ENCODE results near the gene PHKB.
A peak's percentile ranks its signal among the peaks of the same experiment; 100 is the strongest.
"Not testable (repeated sequence)": the region's sequence is repeated elsewhere in the genome, so short reads cannot be mapped to it uniquely, and the experiment has no call there.

PHKB gene

DNA sequence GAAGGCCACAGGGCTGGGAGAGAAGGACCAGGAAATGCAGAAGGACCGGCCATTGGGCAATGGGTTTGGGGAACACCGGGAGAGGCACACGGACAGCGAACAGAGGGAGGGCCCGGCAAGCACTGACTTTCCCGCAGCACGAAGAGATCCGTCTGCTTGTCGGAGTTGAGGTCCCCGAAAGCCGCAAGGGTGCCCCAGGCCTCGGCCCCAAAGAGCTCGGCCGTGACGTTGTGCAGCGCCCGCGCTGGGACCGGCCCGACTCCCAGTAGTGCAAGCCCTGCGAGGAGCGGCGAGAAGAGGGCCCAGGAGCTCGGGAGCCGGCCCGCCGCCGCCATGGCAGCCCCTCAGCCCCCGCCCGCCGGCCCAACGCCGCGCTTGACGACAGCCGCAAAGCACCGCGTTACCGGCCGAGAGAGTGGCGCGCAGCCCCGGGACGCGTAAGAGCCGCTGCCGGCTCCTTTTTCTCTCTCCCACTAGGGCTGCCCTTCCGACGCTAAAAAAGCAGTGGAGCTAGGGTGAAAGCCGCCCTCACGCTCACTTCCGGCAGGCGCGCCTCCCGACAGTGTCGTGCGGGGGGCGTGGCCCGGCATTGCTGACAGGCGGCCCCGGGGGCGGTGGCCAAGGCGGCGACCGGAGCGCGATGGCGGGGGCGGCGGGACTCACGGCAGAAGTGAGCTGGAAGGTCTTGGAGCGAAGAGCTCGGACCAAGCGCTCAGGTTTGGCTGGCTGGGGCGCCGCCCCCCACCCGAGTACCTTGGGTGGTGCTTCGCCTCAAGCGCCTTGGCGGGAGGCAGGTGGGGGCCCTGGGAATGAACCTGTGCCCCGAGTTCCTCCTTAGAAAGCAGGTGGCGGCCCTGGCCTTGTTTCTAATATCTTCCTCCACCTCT is at the start of gene PHKB, which contains the start of gene ITFG1:
TSS of gene PHKB (plus strand) at position 621 of the 887 bp plus-strand sequence. CDS start at position 641, 20 bp downstream.
TSS of gene ITFG1 (minus strand) at position 353 of the 887 bp plus-strand sequence. CDS start at position 335, 18 bp downstream.
- peak; percentile 45 for DNase-seq (ENCODE audit: low spot score)

DNA sequence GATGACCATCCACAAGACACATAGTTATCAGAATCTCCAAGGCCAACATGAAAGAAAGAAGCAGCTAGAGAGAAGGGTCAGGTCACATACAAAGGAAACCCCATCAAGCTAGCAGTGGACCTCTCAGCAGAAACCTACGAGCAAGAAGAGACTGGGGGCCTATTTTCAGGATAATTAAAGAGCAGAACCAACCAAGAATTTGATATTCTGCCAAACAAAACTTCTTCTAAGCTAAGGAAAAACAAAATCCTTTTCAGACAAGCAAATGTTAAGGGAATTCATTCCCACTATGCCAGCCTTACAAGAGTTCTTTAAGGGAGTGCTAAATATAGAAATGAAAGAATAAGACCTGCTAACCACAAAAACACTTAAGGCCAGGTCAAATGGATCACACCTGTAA is 48.1 kb upstream of the PHKB start:
- DNase-seq (ENCODE audit: low spot score): no peak

GRCh38 chr16:47416869-47417268 is 44.3 kb upstream of the PHKB start:
- no peak for DNase-seq (ENCODE audit: low spot score)

DNA sequence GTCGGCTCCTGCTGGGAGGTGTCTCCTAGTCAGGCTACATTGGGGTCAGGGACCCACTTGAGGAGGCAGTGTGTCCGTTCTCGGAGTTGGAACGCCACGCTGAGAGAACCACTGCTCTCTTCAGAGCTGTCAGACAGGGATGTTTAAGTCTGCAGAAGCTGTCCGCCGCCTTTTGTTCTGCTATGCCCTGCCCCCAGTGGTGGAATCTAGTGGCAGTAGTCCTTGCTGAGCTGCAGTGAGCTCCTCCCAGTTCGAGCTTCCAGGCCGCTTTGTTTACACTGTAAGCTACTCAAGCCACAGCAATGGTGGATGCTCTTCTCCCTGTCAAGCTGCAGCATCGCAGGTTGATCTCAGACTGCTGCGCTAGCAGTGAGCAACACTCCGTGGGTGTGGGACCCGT is 36.3 kb upstream of the PHKB start:
- DNase-seq (ENCODE audit: low spot score): no peak

DNA sequence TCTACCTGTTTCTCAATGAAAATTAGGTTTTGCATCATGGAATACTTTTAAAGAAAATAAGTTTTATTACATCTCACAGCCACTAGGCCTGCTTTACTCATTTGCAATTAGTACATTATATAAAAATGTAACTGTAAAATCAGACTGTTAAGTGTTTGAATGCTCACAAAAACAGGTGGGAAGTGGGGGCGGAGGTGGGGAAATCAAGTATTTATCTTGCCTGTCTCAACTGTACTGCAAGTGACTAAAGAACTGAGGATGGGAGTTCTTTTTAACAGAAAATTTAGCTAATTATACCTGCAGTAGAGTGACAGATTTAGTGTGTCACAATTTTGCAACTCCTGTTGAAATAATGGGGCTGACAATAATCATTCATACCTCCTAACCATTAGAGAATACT is 34.3 kb upstream of the PHKB start:
- DNase-seq (ENCODE audit: low spot score): no peak

GRCh38 chr16:47431960-47432359 is 29.2 kb upstream of the PHKB start:
- no peak for DNase-seq (ENCODE audit: low spot score)

GRCh38 chr16:47434274-47434673 is 26.9 kb upstream of the PHKB start:
- not testable (repeated sequence) for DNase-seq (ENCODE audit: low spot score)

- DNase-seq (ENCODE audit: low spot score): not testable (repeated sequence)
Observed at GRCh38 chr16:47440066-47440465, 21.1 kb upstream of the PHKB start.

DNA sequence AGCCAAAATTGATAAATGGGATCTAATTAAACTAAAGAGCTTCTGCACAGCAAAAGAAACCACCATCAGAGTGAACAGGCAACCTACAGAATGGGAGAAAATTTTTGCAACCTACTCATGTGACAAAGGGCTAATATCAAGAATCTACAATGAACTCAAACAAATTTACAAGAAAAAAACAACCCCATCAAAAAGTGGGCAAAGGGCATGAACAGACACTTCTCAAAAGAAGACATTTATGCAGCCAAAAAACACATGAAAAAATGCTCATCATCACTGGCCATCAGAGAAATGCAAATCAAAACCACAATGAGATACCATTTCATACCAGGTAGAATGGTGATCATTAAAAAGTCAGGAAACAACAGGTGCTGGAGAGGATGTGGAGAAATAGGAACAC is 18.2 kb upstream of the PHKB start:
- not testable (repeated sequence) for DNase-seq (ENCODE audit: low spot score)

- DNase-seq (ENCODE audit: low spot score): no peak
Observed at GRCh38 chr16:47446431-47446830, 14.7 kb upstream of the PHKB start.

DNA sequence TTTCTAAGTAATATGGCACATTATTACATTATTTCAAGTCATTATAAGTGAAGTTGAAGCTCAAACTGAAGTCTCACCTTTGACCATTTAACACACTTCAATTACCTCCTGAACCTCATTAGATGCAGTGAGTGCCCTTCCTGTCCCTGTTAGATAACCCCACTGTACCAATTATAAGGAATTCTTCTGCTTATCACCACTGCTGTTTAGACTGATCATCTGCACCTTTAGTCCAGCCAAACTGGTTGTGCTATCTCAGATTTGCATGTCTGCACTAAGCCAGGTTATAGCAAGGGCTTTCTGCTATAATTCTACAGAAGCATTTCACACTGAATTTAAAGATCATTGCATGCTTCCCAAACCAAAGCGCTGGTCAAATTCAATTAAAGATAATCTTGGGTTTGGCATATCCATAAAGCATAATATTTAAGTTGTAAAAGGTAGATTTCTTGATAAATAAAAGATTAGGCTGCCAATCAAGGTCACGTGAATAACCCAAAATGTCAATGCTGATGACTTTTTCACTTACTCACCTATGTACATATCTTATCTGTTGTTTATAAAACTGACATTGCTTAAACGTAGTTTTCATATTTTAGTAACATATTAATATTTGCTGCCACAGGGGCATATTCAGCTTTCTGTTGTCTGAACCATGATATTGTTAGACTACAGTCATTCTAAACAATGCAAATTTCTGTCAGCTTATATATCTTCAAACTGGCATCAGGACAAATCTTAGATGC is 12.1 kb upstream of the PHKB start:
- no peak for DNase-seq (ENCODE audit: low spot score)

GRCh38 chr16:47449788-47450187 is 11.3 kb upstream of the PHKB start:
- no peak for DNase-seq (ENCODE audit: low spot score)

GRCh38 chr16:47458331-47458730 is 2.8 kb upstream of the PHKB start:
- no peak for DNase-seq (ENCODE audit: low spot score)

DNA sequence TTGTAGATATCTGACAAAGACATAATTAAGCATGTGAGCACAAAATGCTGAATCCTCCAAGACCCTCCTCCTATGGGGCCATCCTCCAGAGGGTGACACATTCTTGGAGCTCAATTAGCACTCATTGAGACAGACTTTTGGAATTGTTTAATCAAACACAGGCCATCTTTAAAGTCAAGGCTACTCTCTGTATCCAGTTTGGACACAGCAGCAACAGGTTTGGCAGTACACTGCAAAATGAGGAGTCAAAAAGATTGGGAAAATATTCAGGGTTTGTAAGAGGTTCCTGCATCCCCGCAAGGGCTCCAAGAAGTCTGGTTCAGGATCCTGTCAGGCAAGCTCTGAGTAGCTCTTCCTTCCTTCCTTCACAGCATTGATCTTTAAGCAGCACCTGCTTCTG is 1.5 kb upstream of the PHKB start:
- no peak for DNase-seq (ENCODE audit: low spot score)

- peak; percentile 4 for DNase-seq (ENCODE audit: low spot score)
Observed at GRCh38 chr16:47460359-47460710, 796 bp upstream of the PHKB start.

DNA sequence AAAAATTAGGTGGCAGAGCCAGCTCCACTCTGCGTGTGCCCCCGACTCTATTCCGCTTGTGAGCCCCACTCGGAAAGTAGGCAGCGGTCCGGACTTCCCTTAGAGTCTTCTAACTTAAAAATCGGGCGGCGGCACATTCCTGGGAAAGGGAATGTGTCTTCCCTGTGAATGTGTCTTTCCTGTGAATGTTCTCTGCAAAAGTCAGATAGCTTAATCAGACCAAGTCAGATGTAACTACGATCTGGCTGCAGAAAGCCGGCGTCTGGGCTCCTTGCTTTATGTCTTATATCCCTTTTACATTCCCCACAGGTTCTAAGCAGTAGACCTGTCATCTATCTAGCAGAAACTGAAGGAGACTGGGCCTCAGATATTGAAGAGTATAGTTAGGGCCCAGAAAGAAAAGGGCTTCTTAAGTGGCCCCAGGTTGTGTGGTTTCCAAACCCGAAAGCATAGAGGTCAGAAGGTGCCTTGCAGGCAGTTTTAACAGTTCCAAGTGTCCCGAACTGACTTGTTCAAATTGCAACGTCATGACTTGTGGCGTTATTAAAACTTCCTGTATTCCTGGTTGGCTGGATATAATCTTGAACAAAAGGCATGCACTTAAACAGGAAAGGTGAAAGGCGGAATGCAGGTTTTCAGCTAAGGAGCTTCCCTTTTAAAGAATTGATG is 601 bp downstream of the PHKB start:
- peak; percentile 9 for DNase-seq (ENCODE audit: low spot score)

GRCh38 chr16:47463771-47464624 is 2.9 kb downstream of the PHKB start:
- no peak for DNase-seq (ENCODE audit: low spot score)

GRCh38 chr16:47465919-47466630 is 4.9 kb downstream of the PHKB start:
- no peak for DNase-seq (ENCODE audit: low spot score)

- no peak for DNase-seq (ENCODE audit: low spot score)
Observed at GRCh38 chr16:47467501-47467900, 6.4 kb downstream of the PHKB start.

DNA sequence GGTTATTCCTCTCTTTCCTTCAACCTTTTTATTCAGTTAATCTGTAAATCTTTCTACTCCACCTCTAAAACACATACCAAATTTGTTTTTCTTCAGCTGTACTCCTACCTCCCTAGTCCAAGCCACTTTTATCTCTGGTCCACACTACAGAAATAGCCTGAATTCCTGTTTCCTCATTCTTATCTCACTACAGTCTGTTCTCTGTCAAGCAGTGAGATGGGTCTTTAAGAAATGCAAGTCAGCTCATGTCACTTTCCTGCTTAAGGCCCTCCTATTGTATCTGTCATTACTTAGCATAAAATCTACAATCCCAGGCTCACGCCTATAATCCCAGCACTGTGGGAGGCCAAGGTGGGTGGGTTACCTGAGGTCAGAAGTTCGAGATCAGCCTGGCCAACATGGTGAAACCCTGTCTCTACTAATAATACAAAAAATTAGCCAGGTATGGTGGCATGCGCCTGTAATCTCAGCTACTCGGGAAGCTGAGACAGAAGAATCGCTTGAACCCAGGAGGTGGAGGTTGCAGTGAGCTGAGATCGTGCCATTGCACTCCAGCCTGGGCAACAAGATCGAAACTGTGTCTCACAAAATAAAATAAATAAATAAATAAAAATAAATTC is 7.0 kb downstream of the PHKB start:
- DNase-seq (ENCODE audit: low spot score): not testable (repeated sequence)

- DNase-seq (ENCODE audit: low spot score): no peak
Observed at GRCh38 chr16:47469227-47469626, 8.1 kb downstream of the PHKB start.

All from HuH-7.5 (cell line).